Measurements from ENCODE around the gene PXYLP1. TPM values are rescaled to one million over a fixed set of nuclear protein-coding genes. Genes with fewer than 3 reads are reported as not detected.

PXYLP1 gene
- polyA plus RNA-seq, 3 donors: 4.1 to 10.9 (median 5.8) TPM

DNA sequence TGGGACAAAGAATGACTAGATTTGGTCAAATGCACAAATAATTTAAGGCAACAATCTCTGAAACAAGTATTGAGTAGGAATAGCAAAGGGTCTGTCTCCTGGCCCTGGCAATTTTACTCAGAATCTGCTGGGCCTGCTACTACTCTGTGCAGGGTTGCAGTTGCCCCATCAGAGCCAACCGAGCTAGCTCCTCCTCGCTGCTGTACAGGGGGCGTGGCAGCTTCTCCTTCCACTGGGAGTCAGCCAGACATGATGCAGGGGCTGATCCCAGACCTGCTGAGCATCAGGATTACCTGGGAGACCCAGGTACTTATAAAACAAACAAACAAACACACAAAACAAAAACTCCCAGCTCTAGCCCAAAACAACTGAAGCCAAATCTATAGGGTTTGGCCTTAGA, 30.5 kb upstream of the PXYLP1 start:
- 72% methylated on average over 2 of the region's 3 CpGs for WGBS (ENCODE audit: insufficient coverage)
- Histone ChIP-seq H3K4me2 (replicated peaks; ENCODE audit: extremely low read depth, low read length, poor library complexity, severe bottlenecking) (no peak overlapping the region), H3K36me3 (replicated peaks in 1 of 2; ENCODE audit: control insufficient read depth in 1 of 2, insufficient read depth in 2 of 2, low read length in 2 of 2) (no peaks in the 10 kb centered on the region), H3K27me3 (ENCODE audit: control insufficient read depth in 2 of 2, insufficient read depth in 2 of 2, low read length in 2 of 2) (peaks cover 0 to 2% of the 10 kb centered on the region in 2 donors), H3K4me1 (ENCODE audit: control insufficient read depth in 1 of 2, insufficient read depth in 2 of 2, low read length in 2 of 2) (no peaks in the 10 kb centered on the region), H2AFZ (ENCODE audit: insufficient read depth, low read depth, low read length, poor library complexity, severe bottlenecking) (no peak overlapping the region), H3K4me3 (replicated peaks in 1 of 3; ENCODE audit: low read depth in 2 of 3, low read length in 3 of 3) (no peak overlapping the region), H3K9me3 (replicated peaks in 1 of 2; ENCODE audit: control insufficient read depth in 1 of 2, insufficient read depth in 1 of 2, low read length in 2 of 2) (no peaks in the 10 kb centered on the region), H3K79me2 (ENCODE audit: insufficient read depth, low read length) (no peaks in the 10 kb centered on the region), H4K20me1 (ENCODE audit: insufficient read depth, low read length) (no peaks in the 10 kb centered on the region), H3K27ac (ENCODE audit: low read depth in 1 of 2, low read length in 2 of 2) (no peak overlapping the region), H3K9ac (ENCODE audit: insufficient read depth, low read length, poor library complexity, severe bottlenecking) (no peak overlapping the region)
- TF ChIP-seq, protein P1, sequence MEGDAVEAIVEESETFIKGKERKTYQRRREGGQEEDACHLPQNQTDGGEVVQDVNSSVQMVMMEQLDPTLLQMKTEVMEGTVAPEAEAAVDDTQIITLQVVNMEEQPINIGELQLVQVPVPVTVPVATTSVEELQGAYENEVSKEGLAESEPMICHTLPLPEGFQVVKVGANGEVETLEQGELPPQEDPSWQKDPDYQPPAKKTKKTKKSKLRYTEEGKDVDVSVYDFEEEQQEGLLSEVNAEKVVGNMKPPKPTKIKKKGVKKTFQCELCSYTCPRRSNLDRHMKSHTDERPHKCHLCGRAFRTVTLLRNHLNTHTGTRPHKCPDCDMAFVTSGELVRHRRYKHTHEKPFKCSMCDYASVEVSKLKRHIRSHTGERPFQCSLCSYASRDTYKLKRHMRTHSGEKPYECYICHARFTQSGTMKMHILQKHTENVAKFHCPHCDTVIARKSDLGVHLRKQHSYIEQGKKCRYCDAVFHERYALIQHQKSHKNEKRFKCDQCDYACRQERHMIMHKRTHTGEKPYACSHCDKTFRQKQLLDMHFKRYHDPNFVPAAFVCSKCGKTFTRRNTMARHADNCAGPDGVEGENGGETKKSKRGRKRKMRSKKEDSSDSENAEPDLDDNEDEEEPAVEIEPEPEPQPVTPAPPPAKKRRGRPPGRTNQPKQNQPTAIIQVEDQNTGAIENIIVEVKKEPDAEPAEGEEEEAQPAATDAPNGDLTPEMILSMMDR (IDR thresholded peaks at IDR 0.05): no peak
- H3K36me3 Mint-ChIP-seq: no peaks in the 10 kb centered on the region
- intact Hi-C loops (cut with micrococcal nuclease): no loop called here
- no peak overlapping the region for H3K27ac Mint-ChIP-seq
- H3K4me3 Mint-ChIP-seq: no peak overlapping the region
- peaks cover 0 to 7% (median 0%) of the 10 kb centered on the region in 7 donors for H3K9me3 Mint-ChIP-seq
- H3K27me3 Mint-ChIP-seq (ENCODE audit: low read depth in 3 of 3): peaks cover 9 to 20% (median 12%) of the 10 kb centered on the region in 3 donors
- H3K4me1 Mint-ChIP-seq: no peaks in the 10 kb centered on the region
- DNase-seq: no peak

GRCh38 chr3:141202682-141203081, 28.9 kb upstream of the PXYLP1 start:
- WGBS (ENCODE audit: insufficient coverage): 100% methylated on average over 1 of the region's 4 CpGs
- Mint-ChIP-seq H3K4me1 (no peaks in the 10 kb centered on the region), H3K9me3 (peaks cover 0 to 4% (median 0%) of the 10 kb centered on the region in 7 donors), H3K36me3 (no peaks in the 10 kb centered on the region), H3K27me3 (ENCODE audit: low read depth in 3 of 3) (peaks cover 8 to 9% (median 8%) of the 10 kb centered on the region in 3 donors), H3K4me3 (no peak overlapping the region), H3K27ac (no peak overlapping the region)
- Histone ChIP-seq H3K4me2 (replicated peaks; ENCODE audit: extremely low read depth, low read length, poor library complexity, severe bottlenecking) (no peak overlapping the region), H3K9ac (ENCODE audit: insufficient read depth, low read length, poor library complexity, severe bottlenecking) (no peak overlapping the region), H3K9me3 (replicated peaks in 1 of 2; ENCODE audit: control insufficient read depth in 1 of 2, insufficient read depth in 1 of 2, low read length in 2 of 2) (no peaks in the 10 kb centered on the region), H3K27ac (ENCODE audit: low read depth in 1 of 2, low read length in 2 of 2) (no peak overlapping the region), H4K20me1 (ENCODE audit: insufficient read depth, low read length) (no peaks in the 10 kb centered on the region), H3K4me3 (replicated peaks in 1 of 3; ENCODE audit: low read depth in 2 of 3, low read length in 3 of 3) (no peak overlapping the region), H3K36me3 (replicated peaks in 1 of 2; ENCODE audit: control insufficient read depth in 1 of 2, insufficient read depth in 2 of 2, low read length in 2 of 2) (no peaks in the 10 kb centered on the region), H2AFZ (ENCODE audit: insufficient read depth, low read depth, low read length, poor library complexity, severe bottlenecking) (no peak overlapping the region), H3K4me1 (ENCODE audit: control insufficient read depth in 1 of 2, insufficient read depth in 2 of 2, low read length in 2 of 2) (no peaks in the 10 kb centered on the region), H3K79me2 (ENCODE audit: insufficient read depth, low read length) (no peaks in the 10 kb centered on the region), H3K27me3 (ENCODE audit: control insufficient read depth in 2 of 2, insufficient read depth in 2 of 2, low read length in 2 of 2) (peaks cover 0 to 2% of the 10 kb centered on the region in 2 donors)
- intact Hi-C loops (cut with micrococcal nuclease): no loop called here
- no peak for DNase-seq
- TF ChIP-seq, protein P1 (IDR thresholded peaks at IDR 0.05): no peak
